A673 (cell line): Measurements from ENCODE around the gene EIF3M. TPM values are rescaled to one million over a fixed set of nuclear protein-coding genes. Genes with fewer than 3 reads are reported as not detected.
"Not testable (repeated sequence)": the region's sequence is repeated elsewhere in the genome, so short reads cannot be mapped to it uniquely, and the experiment has no call there.

Experiments used
- BruUV-seq: library from RNA; stranded (reverse); fragments of 400-500 nt; replicated peaks from 2 replicates; lab custom pipeline; 2021; lab: Mats Ljungman, UMichigan
- CTCF ChIA-PET: fragments of 300-600 bp; sonication (Branson Sonifier 250); formaldehyde crosslinking; loops from one replicate; lab custom pipeline; 2022; ENCODE audit warnings: antibody characterized with exemption; lab: Charles Lee
- POLR2A ChIA-PET: fragments of 300-600 bp; sonication (Branson Sonifier 250); formaldehyde crosslinking; loops from one replicate; lab custom pipeline; 2022; ENCODE audit warnings: antibody characterized with exemption; ENCODE audit not compliant: low non-redundant PET; lab: Charles Lee
- DNase-seq: peaks from one replicate; pipeline ENCODE4 v3.0.0-alpha.2; 2015; ENCODE audit warnings: low spot score
- H3K27ac ChIP-seq: fragments of 200-600 bp; sonication (generic); 2 replicates; pipeline ENCODE4 v1.5.1; 2016; ENCODE audit warnings: mixed run types, low read depth, mild to moderate bottlenecking, mixed read lengths, antibody characterized with exemption, low read length; ENCODE audit not compliant: poor library complexity, severe bottlenecking
- H3K27me3 ChIP-seq: fragments of 200-600 bp; sonication (generic); replicated peaks from 2 replicates; pipeline ENCODE4 v1.6.1; 2017; ENCODE audit warnings: mixed run types, low read depth, mild to moderate bottlenecking, mixed read lengths, antibody characterized with exemption, low read length; ENCODE audit not compliant: insufficient read depth, poor library complexity
- H3K36me3 ChIP-seq: fragments of 200-600 bp; sonication (generic); 2 replicates; pipeline ENCODE4 v1.6.1; 2016; ENCODE audit warnings: mixed run types, mild to moderate bottlenecking, mixed read lengths, antibody characterized with exemption, low read length; ENCODE audit not compliant: insufficient read depth, poor library complexity, severe bottlenecking
- H3K4me1 ChIP-seq: fragments of 200-600 bp; sonication (generic); 2 replicates; pipeline ENCODE4 v1.6.1; 2017; ENCODE audit warnings: mixed run types, mild to moderate bottlenecking, mixed read lengths, antibody characterized with exemption, low read length; ENCODE audit not compliant: insufficient read depth, poor library complexity, severe bottlenecking
- H3K4me3 ChIP-seq: fragments of 200-600 bp; sonication (generic); 2 replicates; pipeline ENCODE4 v1.5.1; 2016; ENCODE audit warnings: low read depth, mixed run types, mild to moderate bottlenecking, mixed read lengths, low read length; ENCODE audit not compliant: poor library complexity, severe bottlenecking
- H3K9me3 ChIP-seq: fragments of 200-600 bp; sonication (generic); 2 replicates; pipeline ENCODE4 v1.6.1; 2016; ENCODE audit warnings: mixed run types, low read depth, mild to moderate bottlenecking, mixed read lengths, antibody characterized with exemption, low read length; ENCODE audit not compliant: poor library complexity, severe bottlenecking
- EZH2 ChIP-seq: fragments of 200-600 bp; sonication (generic); IDR thresholded peaks from 2 replicates; pipeline ENCODE4 v1.6.1; 2017; ENCODE audit warnings: borderline replicate concordance, low read depth, mild to moderate bottlenecking, mixed read lengths, antibody characterized with exemption, low read length; ENCODE audit not compliant: poor library complexity, severe bottlenecking
- intact Hi-C: fragments of 100-400 bp; cut with micrococcal nuclease; formaldehyde crosslinking; loops from one replicate; pipeline ENCODE4 v1.10.0; 2022; ENCODE audit not compliant: unreplicated experiment
- total RNA-seq: library from RNA; stranded (reverse); gene quantifications from 2 replicates; pipeline ENCODE4 v1.2.3, GENCODE V29; 2021
- TF ChIP-seq, protein P1 (sequence below): fragments of 300-800, 200-600 bp; sonication (generic); conservative IDR thresholded peaks from 2 replicates; pipeline ENCODE4 v1.5.1; 2017; ENCODE audit warnings: low read depth, mild to moderate bottlenecking, antibody characterized with exemption, low read length, moderate library complexity, mixed read lengths

EIF3M gene
- total RNA-seq, 1 experiment from 2014 or later, result 1,119 TPM

GRCh38 chr11:32606220-32606619, 22.6 kb downstream of the EIF3M start:
- DNase-seq, result no peak
- ChIA-PET POLR2A (interaction anchor here (0.6 kb wide), 1 partner anchor 225 kb away, joined by 3 read pairs; no protein-coding TSS in a partner anchor), CTCF (no interaction called here)
- no TSS peak for BruUV-seq
- Histone ChIP-seq H3K27ac (no peak overlapping the region), H3K9me3 (peaks cover 12% of the 10 kb centered on the region), H3K4me1 (no peaks in the 10 kb centered on the region), H3K4me3 (no peak overlapping the region), H3K36me3 (peaks cover 52% of the 10 kb centered on the region), H3K27me3 (no peaks in the 10 kb centered on the region)
- intact Hi-C loops, result no loop called here
- no peak for TF ChIP-seq EZH2

DNA sequence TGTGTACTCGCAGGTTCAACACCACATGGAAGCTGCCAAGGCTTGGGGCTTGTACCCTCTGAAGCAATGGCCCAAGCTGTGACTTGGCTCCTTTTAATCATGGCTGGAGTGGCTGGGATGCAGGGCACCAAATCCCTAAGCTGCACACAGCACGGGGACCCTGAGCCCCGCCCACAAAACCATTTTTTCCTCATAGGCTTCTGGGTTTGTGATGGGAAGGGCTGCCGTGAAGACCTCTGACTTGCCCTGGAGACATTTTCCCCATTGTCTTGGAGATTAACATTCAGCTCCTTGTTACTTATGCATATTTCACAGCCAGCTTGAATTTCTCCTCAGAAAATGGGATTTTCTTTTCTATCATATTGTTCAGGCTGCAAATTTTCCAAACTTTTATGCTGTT, 25.2 kb downstream of the EIF3M start:
- intact Hi-C loops, BruUV-seq, H3K4me3 ChIP-seq, H3K4me1 ChIP-seq, CTCF ChIA-PET, H3K27me3 ChIP-seq, H3K27ac ChIP-seq, DNase-seq: not testable (repeated sequence)
- H3K9me3 ChIP-seq, result peaks cover 12% of the 10 kb centered on the region
- POLR2A ChIA-PET, result interaction anchor here (0.5 kb wide), 1 partner anchor 13 kb away, joined by 3 read pairs; no protein-coding TSS in a partner anchor
- peaks cover 26% of the 10 kb centered on the region for H3K36me3 ChIP-seq

GRCh38 chr11:32610797-32611352, 27.2 kb downstream of the EIF3M start:
- intact Hi-C loops, result loop anchor here (5.0 kb wide), 1 partner anchor 289 kb away; no protein-coding TSS in a partner anchor
- no peak for DNase-seq
- H3K4me3 ChIP-seq, result no peak overlapping the region
- CTCF ChIA-PET, result no interaction called here
- H3K9me3 ChIP-seq, result peaks cover 12% of the 10 kb centered on the region
- TF ChIP-seq, protein P1, sequence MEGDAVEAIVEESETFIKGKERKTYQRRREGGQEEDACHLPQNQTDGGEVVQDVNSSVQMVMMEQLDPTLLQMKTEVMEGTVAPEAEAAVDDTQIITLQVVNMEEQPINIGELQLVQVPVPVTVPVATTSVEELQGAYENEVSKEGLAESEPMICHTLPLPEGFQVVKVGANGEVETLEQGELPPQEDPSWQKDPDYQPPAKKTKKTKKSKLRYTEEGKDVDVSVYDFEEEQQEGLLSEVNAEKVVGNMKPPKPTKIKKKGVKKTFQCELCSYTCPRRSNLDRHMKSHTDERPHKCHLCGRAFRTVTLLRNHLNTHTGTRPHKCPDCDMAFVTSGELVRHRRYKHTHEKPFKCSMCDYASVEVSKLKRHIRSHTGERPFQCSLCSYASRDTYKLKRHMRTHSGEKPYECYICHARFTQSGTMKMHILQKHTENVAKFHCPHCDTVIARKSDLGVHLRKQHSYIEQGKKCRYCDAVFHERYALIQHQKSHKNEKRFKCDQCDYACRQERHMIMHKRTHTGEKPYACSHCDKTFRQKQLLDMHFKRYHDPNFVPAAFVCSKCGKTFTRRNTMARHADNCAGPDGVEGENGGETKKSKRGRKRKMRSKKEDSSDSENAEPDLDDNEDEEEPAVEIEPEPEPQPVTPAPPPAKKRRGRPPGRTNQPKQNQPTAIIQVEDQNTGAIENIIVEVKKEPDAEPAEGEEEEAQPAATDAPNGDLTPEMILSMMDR, result no peak
- no peak for TF ChIP-seq EZH2
- no peaks in the 10 kb centered on the region for H3K27me3 ChIP-seq
- peaks cover 6% of the 10 kb centered on the region for H3K36me3 ChIP-seq
- no peaks in the 10 kb centered on the region for H3K4me1 ChIP-seq
- no peak overlapping the region for H3K27ac ChIP-seq
- POLR2A ChIA-PET, result no interaction called here
- BruUV-seq, result no TSS peak

DNA sequence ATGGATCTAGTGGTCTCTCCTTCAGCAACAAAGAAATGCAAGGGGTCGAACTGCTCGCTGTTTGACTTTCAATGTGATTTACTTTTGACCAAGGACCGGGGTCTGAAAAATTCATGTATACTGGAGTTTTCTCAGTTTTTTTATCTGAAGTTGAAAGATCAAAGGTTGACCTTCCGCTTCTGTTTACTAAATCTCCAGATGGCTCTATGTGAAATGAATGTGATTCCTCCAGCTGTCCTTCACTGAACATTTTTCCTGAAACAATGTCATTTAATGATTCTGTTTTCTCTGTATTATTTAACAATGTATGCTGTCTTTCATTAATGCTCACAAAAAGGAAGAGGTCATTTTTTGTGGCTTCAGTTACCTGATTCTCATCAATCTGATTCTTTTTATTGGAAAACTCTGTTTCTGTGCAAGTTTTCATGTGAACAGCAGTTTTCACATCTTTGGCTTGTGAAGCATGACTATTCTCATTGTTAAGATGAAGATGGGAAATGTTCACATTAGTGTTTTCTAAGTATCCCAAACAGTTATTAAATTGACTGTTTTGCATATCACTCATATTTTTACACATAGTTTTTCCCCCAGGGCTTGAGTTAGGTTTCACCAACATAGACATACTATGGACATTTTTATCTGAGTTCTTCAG, 30.0 kb downstream of the EIF3M start:
- no peaks in the 10 kb centered on the region for H3K36me3 ChIP-seq
- BruUV-seq, result no TSS peak
- no peak overlapping the region for H3K4me3 ChIP-seq
- intact Hi-C loops, result loop anchor here (5.0 kb wide), 1 partner anchor 291 kb away; no protein-coding TSS in a partner anchor
- H3K27me3 ChIP-seq, result no peaks in the 10 kb centered on the region
- no peak overlapping the region for H3K27ac ChIP-seq
- POLR2A ChIA-PET, result no interaction called here
- no peaks in the 10 kb centered on the region for H3K4me1 ChIP-seq
- peaks cover 2% of the 10 kb centered on the region for H3K9me3 ChIP-seq
- TF ChIP-seq EZH2, result no peak
- TF ChIP-seq, protein P1, result no peak
- DNase-seq, result no peak
- CTCF ChIA-PET, result no interaction called here
